Trophoblast cell (in vitro differentiated cells and primary cell): Measurements from ENCODE around the gene PRPF19.

Experiments
- DNase-seq, 2 donors: peaks; one replicate each; pipeline ENCODE4 v3.0.0-alpha.2; 2016
- H2AFZ ChIP-seq: 2 replicates; pipeline ENCODE4 v1.6.1; 2013; ENCODE audit warnings: low read length, moderate library complexity, mild to moderate bottlenecking; ENCODE audit not compliant: insufficient read depth, poor library complexity
- H2AK5ac ChIP-seq: 2 replicates; pipeline ENCODE4 v1.6.1; 2013; ENCODE audit warnings: mild to moderate bottlenecking, low read length
- H2BK120ac ChIP-seq: 2 replicates; pipeline ENCODE4 v1.6.1; 2013; ENCODE audit warnings: low read length, mild to moderate bottlenecking, moderate library complexity; ENCODE audit not compliant: insufficient read depth, poor library complexity
- H2BK12ac ChIP-seq: 2 replicates; pipeline ENCODE4 v1.6.1; 2013; ENCODE audit warnings: mild to moderate bottlenecking, low read length, moderate library complexity
- H2BK5ac ChIP-seq: 2 replicates; pipeline ENCODE4 v1.6.1; 2013; ENCODE audit warnings: low read length, low read depth, moderate library complexity, mild to moderate bottlenecking; ENCODE audit not compliant: poor library complexity
- H3K14ac ChIP-seq: 2 replicates; pipeline ENCODE4 v1.6.1; 2013; ENCODE audit warnings: mild to moderate bottlenecking, low read length
- H3K18ac ChIP-seq: 2 replicates; pipeline ENCODE4 v1.6.1; 2013; ENCODE audit warnings: mild to moderate bottlenecking, low read length
- H3K23ac ChIP-seq: 2 replicates; pipeline ENCODE4 v1.6.1; 2013; ENCODE audit warnings: low read length
- H3K27ac ChIP-seq: 2 replicates; pipeline ENCODE4 v1.5.1; 2013; ENCODE audit warnings: low read depth, mild to moderate bottlenecking, inconsistent platforms, low read length, moderate library complexity
- H3K27me3 ChIP-seq: 2 replicates; pipeline ENCODE4 v1.6.1; 2013; ENCODE audit warnings: inconsistent platforms, mild to moderate bottlenecking, low read length, moderate library complexity; ENCODE audit not compliant: insufficient read depth
- H3K36me3 ChIP-seq, 2 experiments: 1 replicate in 1 of 2; 2 replicates in 1 of 2; pipeline ENCODE4 v1.6.1; 2013; ENCODE audit warnings: low read length in 2 of 2, mild to moderate bottlenecking in 2 of 2, moderate library complexity in 1 of 2; ENCODE audit not compliant: insufficient read depth in 2 of 2, control insufficient read depth in 1 of 2
- H3K4ac ChIP-seq: 2 replicates; pipeline ENCODE4 v1.6.1; 2013; ENCODE audit warnings: low read depth, mild to moderate bottlenecking, low read length, moderate library complexity
- H3K4me1 ChIP-seq, 2 experiments: 1 replicate in 1 of 2; 2 replicates in 1 of 2; pipeline ENCODE4 v1.6.1; 2013; ENCODE audit warnings: low read length in 2 of 2, mild to moderate bottlenecking in 2 of 2, moderate library complexity in 1 of 2; ENCODE audit not compliant: insufficient read depth in 2 of 2, control insufficient read depth in 1 of 2
- H3K4me2 ChIP-seq: 2 replicates; pipeline ENCODE4 v1.6.1; 2013; ENCODE audit warnings: inconsistent platforms, mild to moderate bottlenecking, low read length, moderate library complexity
- H3K4me3 ChIP-seq: 2 replicates; pipeline ENCODE4 v1.5.1; 2013; ENCODE audit warnings: mild to moderate bottlenecking, low read depth, low read length, inconsistent platforms
- H3K79me1 ChIP-seq: one replicate; pipeline ENCODE4 v1.6.1; 2013; ENCODE audit warnings: low read length
- H3K79me2 ChIP-seq: 2 replicates; pipeline ENCODE4 v1.6.1; 2013; ENCODE audit warnings: low read length, mild to moderate bottlenecking; ENCODE audit not compliant: control insufficient read depth, insufficient read depth, poor library complexity
- H3K9ac ChIP-seq: 2 replicates; pipeline ENCODE4 v1.6.1; 2013; ENCODE audit warnings: mild to moderate bottlenecking, low read length
- H3K9me3 ChIP-seq: 2 replicates; pipeline ENCODE4 v1.6.1; 2013; ENCODE audit warnings: low read depth, mild to moderate bottlenecking, control low read depth, inconsistent platforms, low read length; ENCODE audit not compliant: insufficient read depth
- H4K12ac ChIP-seq: 2 replicates; pipeline ENCODE4 v1.6.1; 2013; ENCODE audit warnings: low read depth, mild to moderate bottlenecking, low read length, moderate library complexity
- H4K8ac ChIP-seq: 2 replicates; pipeline ENCODE4 v1.6.1; 2013; ENCODE audit warnings: low read depth, mild to moderate bottlenecking, low read length, moderate library complexity
- H4K91ac ChIP-seq: one replicate; pipeline ENCODE4 v1.6.1; 2013; ENCODE audit warnings: low read depth, mild to moderate bottlenecking, low read length, moderate library complexity
- WGBS: extraction: QIAGEN DNeasy Blood & Tissue Kit; methylation state at CpG from one replicate; pipeline ENCODE4 v1.1.7; 2013; ENCODE audit warnings: missing lambda C conversion rate; ENCODE audit not compliant: insufficient read length, insufficient coverage; ENCODE audit errors: extremely low coverage; 5-methylcytosine and 5-hydroxymethylcytosine counted together

PRPF19 gene

GRCh38 chr11:60919320-60919719 is 12.9 kb upstream of the PRPF19 start:
- H2AK5ac ChIP-seq = no peak overlapping the region
- H3K27me3 ChIP-seq = no peaks in the 10 kb centered on the region
- H3K4me3 ChIP-seq = no peak overlapping the region
- no peak overlapping the region for H3K9ac ChIP-seq
- no peak overlapping the region for H2BK5ac ChIP-seq
- peaks cover 9% of the 10 kb centered on the region for H3K79me1 ChIP-seq
- H3K27ac ChIP-seq = no peak overlapping the region
- H4K12ac ChIP-seq = no peak overlapping the region
- no peak overlapping the region for H4K91ac ChIP-seq
- no peak overlapping the region for H3K4ac ChIP-seq
- no peak overlapping the region for H4K8ac ChIP-seq
- no peak overlapping the region for H3K18ac ChIP-seq
- H3K79me2 ChIP-seq = peaks cover 3% of the 10 kb centered on the region
- WGBS = no CpG with 5 or more reads among the region's 1 CpG
- no peak overlapping the region for H2BK120ac ChIP-seq
- peaks cover 29 to 37% of the 10 kb centered on the region in 2 experiments for H3K36me3 ChIP-seq
- no peak overlapping the region for H3K23ac ChIP-seq
- H3K14ac ChIP-seq = no peak overlapping the region
- no peak overlapping the region for H3K4me2 ChIP-seq
- no peak overlapping the region for H2BK12ac ChIP-seq
- no peak overlapping the region for H2AFZ ChIP-seq
- H3K9me3 ChIP-seq = no peaks in the 10 kb centered on the region
- peaks cover 13 to 23% of the 10 kb centered on the region in 2 experiments for H3K4me1 ChIP-seq
- no peak for DNase-seq

- Histone ChIP-seq H3K23ac (no peak overlapping the region), H4K91ac (no peak overlapping the region), H4K12ac (no peak overlapping the region), H2BK120ac (no peak overlapping the region), H3K18ac (no peak overlapping the region), H3K79me1 (peaks cover 11% of the 10 kb centered on the region), H3K27ac (no peak overlapping the region), H3K14ac (no peak overlapping the region), H3K4me2 (no peak overlapping the region), H2AK5ac (no peak overlapping the region), H3K4me3 (no peak overlapping the region), H3K79me2 (peaks cover 7% of the 10 kb centered on the region), H3K9me3 (no peaks in the 10 kb centered on the region), H3K9ac (no peak overlapping the region), H3K27me3 (no peaks in the 10 kb centered on the region), H3K4ac (no peak overlapping the region), H2BK12ac (no peak overlapping the region), H3K4me1 (peaks cover 11 to 20% of the 10 kb centered on the region in 2 experiments), H2BK5ac (no peak overlapping the region), H2AFZ (no peak overlapping the region), H3K36me3 (peaks cover 29 to 37% of the 10 kb centered on the region in 2 experiments), H4K8ac (no peak overlapping the region)
- DNase-seq = peak; percentile 54 to 83
- WGBS = no CpG with 5 or more reads among the region's 2 CpGs
These were observed 12.5 kb upstream of the PRPF19 start for GRCh38 chr11:60918939-60919265.

DNA sequence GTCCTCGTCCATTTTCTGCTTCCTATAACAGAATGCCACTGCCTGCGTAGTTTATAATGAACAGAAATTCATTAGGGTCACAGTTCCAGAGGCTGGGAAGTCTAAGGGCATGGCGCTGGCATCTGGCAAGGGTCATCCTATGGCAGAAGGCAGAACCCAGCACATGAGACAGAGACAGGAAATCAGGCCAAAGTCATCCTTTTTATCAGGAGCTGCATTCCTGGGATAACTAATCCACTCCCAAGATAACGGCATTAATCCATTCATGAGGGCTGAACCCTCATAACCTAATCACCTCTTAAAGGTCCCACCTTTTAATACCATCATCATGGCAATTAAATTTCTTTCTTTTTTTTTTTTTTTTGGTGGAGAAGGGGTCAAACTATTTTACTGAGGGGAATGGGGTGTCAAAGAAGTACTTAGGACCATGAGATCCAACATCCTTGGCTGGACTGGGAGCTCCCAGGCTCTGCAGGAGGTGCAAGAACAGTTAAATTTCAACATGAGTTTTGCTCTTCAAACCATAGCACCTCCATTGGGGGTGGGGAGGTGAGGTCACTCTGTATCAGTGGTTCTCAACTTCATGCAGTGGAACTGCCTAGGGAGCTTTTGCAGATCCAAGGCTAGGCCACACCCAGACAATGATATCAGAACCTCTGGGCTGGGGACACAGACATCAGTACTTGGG is 12.0 kb upstream of the PRPF19 start:
- no CpG with 5 or more reads among the region's 4 CpGs for WGBS
- H3K4ac ChIP-seq = no peak overlapping the region

GRCh38 chr11:60917267-60917666 is 10.9 kb upstream of the PRPF19 start:
- H3K79me1 ChIP-seq = peaks cover 13% of the 10 kb centered on the region
- H3K14ac ChIP-seq = no peak overlapping the region
- peaks cover 23 to 29% of the 10 kb centered on the region in 2 experiments for H3K36me3 ChIP-seq
- H2AFZ ChIP-seq = no peak overlapping the region
- H3K79me2 ChIP-seq = peaks cover 7% of the 10 kb centered on the region
- no peak overlapping the region for H2BK12ac ChIP-seq
- H3K9ac ChIP-seq = no peak overlapping the region
- no peak overlapping the region for H4K12ac ChIP-seq
- H2BK5ac ChIP-seq = no peak overlapping the region
- H4K91ac ChIP-seq = no peak overlapping the region
- H3K18ac ChIP-seq = no peak overlapping the region
- H3K23ac ChIP-seq = no peak overlapping the region
- no peaks in the 10 kb centered on the region for H3K9me3 ChIP-seq
- DNase-seq = no peak
- H3K4me2 ChIP-seq = no peak overlapping the region
- no peak overlapping the region for H3K27ac ChIP-seq
- no peaks in the 10 kb centered on the region for H3K27me3 ChIP-seq
- peaks cover 15 to 21% of the 10 kb centered on the region in 2 experiments for H3K4me1 ChIP-seq
- no peak overlapping the region for H2AK5ac ChIP-seq
- no peak overlapping the region for H4K8ac ChIP-seq
- WGBS = no CpG with 5 or more reads among the region's 1 CpG
- no peak overlapping the region for H3K4ac ChIP-seq
- H3K4me3 ChIP-seq = no peak overlapping the region
- H2BK120ac ChIP-seq = no peak overlapping the region

More for the DNA sequence above, 12.0 kb upstream of the PRPF19 start:
- DNase-seq = no peak
- H2BK12ac ChIP-seq = no peak overlapping the region
- H2BK120ac ChIP-seq = no peak overlapping the region
- H3K36me3 ChIP-seq = peaks cover 29 to 37% of the 10 kb centered on the region in 2 experiments
- H4K12ac ChIP-seq = no peak overlapping the region
- no peak overlapping the region for H4K8ac ChIP-seq
- H3K4me2 ChIP-seq = no peak overlapping the region
- no peak overlapping the region for H3K14ac ChIP-seq
- H3K79me1 ChIP-seq = peaks cover 11% of the 10 kb centered on the region
- H2AFZ ChIP-seq = no peak overlapping the region
- H3K79me2 ChIP-seq = peaks cover 7% of the 10 kb centered on the region
- peaks cover 9 to 18% of the 10 kb centered on the region in 2 experiments for H3K4me1 ChIP-seq
- H3K9ac ChIP-seq = no peak overlapping the region
- no peak overlapping the region for H3K27ac ChIP-seq
- no peak overlapping the region for H4K91ac ChIP-seq
- no peak overlapping the region for H2AK5ac ChIP-seq
- no peak overlapping the region for H3K4me3 ChIP-seq
- H3K18ac ChIP-seq = no peak overlapping the region
- H3K27me3 ChIP-seq = no peaks in the 10 kb centered on the region
- H2BK5ac ChIP-seq = no peak overlapping the region
- H3K9me3 ChIP-seq = no peaks in the 10 kb centered on the region
- no peak overlapping the region for H3K23ac ChIP-seq
